Transverse colon (tissue), 4 donors: Measurements from ENCODE around the gene FUT7. TPM values are rescaled to one million over a fixed set of nuclear protein-coding genes. Genes with fewer than 3 reads are reported as not detected.
A peak's percentile ranks its signal among the peaks of the same experiment; 100 is the strongest.

Experiments used
- DNase-seq: peaks from one replicate; pipeline ENCODE4 v3.0.0-alpha.2; 2019
- H3K27ac ChIP-seq, 4 donors: fragments of 200-600 bp; sonication (generic); 2 replicates each; pipeline ENCODE4 v1.5.1; 2016 to 2018; ENCODE audit warnings: inconsistent platforms in 4 of 4
- H3K27me3 ChIP-seq: fragments of 200-600 bp; sonication (generic); 2 replicates; pipeline ENCODE4 v1.5.1; 2017; ENCODE audit warnings: inconsistent platforms
- H3K36me3 ChIP-seq, 4 donors: fragments of 200-600 bp; sonication (generic); 2 replicates each; pipeline ENCODE4 v1.5.1; 2017 to 2019; ENCODE audit warnings: inconsistent platforms in 4 of 4
- H3K4me1 ChIP-seq, 4 donors: fragments of 200-600 bp; sonication (generic); 2 replicates each; pipeline ENCODE4 v1.5.1; 2017 to 2020; ENCODE audit warnings: inconsistent platforms in 4 of 4
- H3K4me3 ChIP-seq, 4 donors: fragments of 200-600 bp; sonication (generic); 1 replicate in 1 of 4; 2 replicates in 3 of 4; pipeline versions ENCODE4 v1.5.1 to v1.6.1; 2017 to 2019; ENCODE audit warnings: inconsistent platforms in 4 of 4
- H3K9me3 ChIP-seq, 2 donors: fragments of 200-600 bp; sonication (generic); 2 replicates each; pipeline ENCODE4 v1.5.1; 2017 to 2019; ENCODE audit warnings: inconsistent platforms in 2 of 2
- CTCF ChIP-seq, 5 experiments: fragments of 200-600 bp in 3 of 5; fragments of 450-650 bp in 2 of 5; sonication (generic) in 3 of 5; IDR thresholded peaks; 1 replicate in 2 of 5; 2 replicates in 3 of 5; pipeline ENCODE4 v1.5.1; 2016 to 2017; ENCODE audit warnings: antibody characterized with exemption in 5 of 5, inconsistent platforms in 3 of 5, mild to moderate bottlenecking in 2 of 5, moderate library complexity in 1 of 5
- EP300 ChIP-seq: sonication (generic); formaldehyde crosslinking; IDR thresholded peaks from one replicate; pipeline ENCODE4 v1.6.1; 2017; ENCODE audit warnings: antibody characterized with exemption, low read depth
- POLR2A ChIP-seq: fragments of 450-650 bp; IDR thresholded peaks from one replicate; pipeline ENCODE4 v1.6.1; 2016; ENCODE audit warnings: antibody characterized with exemption, mild to moderate bottlenecking, moderate library complexity
- POLR2AphosphoS5 ChIP-seq, 3 donors: sonication (generic); formaldehyde crosslinking; IDR thresholded peaks; one replicate each; pipeline ENCODE4 v1.6.1; 2016; ENCODE audit warnings: antibody characterized with exemption in 3 of 3
- WGBS, 2 donors: methylation state at CpG; one replicate each; pipeline ENCODE4 v1.1.5; 2018; ENCODE audit warnings: low coverage in 1 of 2; 5-methylcytosine and 5-hydroxymethylcytosine counted together
- in situ Hi-C, 4 donors: fragments of 200-750 bp; cut with MboI; loops; one replicate each; pipeline versions ENCODE4 v1.15.0 to v1.15.1; 2017; ENCODE audit warnings: low sequenced_read_pairs in 3 of 4, low pct_ligation_motif_present in 1 of 4, low pct_unique_long_range_greater_than_20kb in 1 of 4
- intact Hi-C: fragments of 100-400 bp; cut with DNase I; formaldehyde crosslinking; loops from one replicate; pipeline ENCODE4 v1.15.1; 2023; ENCODE audit warnings: low total_unique reads
- total RNA-seq, 4 donors: library from RNA; depleted of rRNA; stranded (reverse); fragments of >200 nt; gene quantifications; one replicate each; pipeline ENCODE4 v1.1.0, GENCODE V29; 2016

The FUT7 gene
- total RNA-seq, 4 donors from 2014 or later = not detected

- TF ChIP-seq EP300 = no peak
- no peak for TF ChIP-seq CTCF (IDR thresholded peaks at IDR 0.05)
- TF ChIP-seq POLR2AphosphoS5 (IDR thresholded peaks at IDR 0.05) = no peak
- TF ChIP-seq POLR2A = no peak
- intact Hi-C loops = no loop called here
- in situ Hi-C loops = no loop called here
Measured at GRCh38 chr9:137062384-137062783, 30.5 kb upstream of the FUT7 start.

GRCh38 chr9:137058521-137059234 is 26.8 kb upstream of the FUT7 start:
- WGBS, 2 donors = 55 to 70% methylated on average over 2 to 9 of the region's 9 CpGs
- no peak for TF ChIP-seq CTCF (IDR thresholded peaks at IDR 0.05)
- no peak for TF ChIP-seq POLR2AphosphoS5 (IDR thresholded peaks at IDR 0.05)
- no peak for TF ChIP-seq POLR2A
- TF ChIP-seq EP300 = no peak

More at GRCh38 chr9:137062384-137062783, 30.5 kb upstream of the FUT7 start:
- H3K27me3 ChIP-seq = no peaks in the 10 kb centered on the region
- H3K36me3 ChIP-seq = no peaks in the 10 kb centered on the region
- no peak overlapping the region for H3K4me3 ChIP-seq
- peaks cover 3 to 16% (median 5%) of the 10 kb centered on the region in 4 donors for H3K4me1 ChIP-seq
- H3K27ac ChIP-seq = no peak overlapping the region
- 79 to 90% methylated on average over 3 to 15 of the region's 15 CpGs for WGBS, 2 donors
- H3K9me3 ChIP-seq = no peaks in the 10 kb centered on the region
- DNase-seq = no peak

GRCh38 chr9:137057545-137057944 is 25.7 kb upstream of the FUT7 start:
- Histone ChIP-seq H3K9me3 (no peaks in the 10 kb centered on the region), H3K4me1 (peaks cover 26 to 59% (median 47%) of the 10 kb centered on the region in 4 donors), H3K36me3 (no peaks in the 10 kb centered on the region), H3K27me3 (peaks cover 18% of the 10 kb centered on the region), H3K4me3 (no peak overlapping the region), H3K27ac (peak overlapping the region in 1 of 4 donors; percentile 36)
- no peak for DNase-seq
- WGBS, 2 donors = 26 to 56% methylated on average over 2 to 16 of the region's 16 CpGs
- intact Hi-C loops = no loop called here
- in situ Hi-C loops = no loop called here
- TF ChIP-seq POLR2AphosphoS5 (IDR thresholded peaks at IDR 0.05) = no peak
- no peak for TF ChIP-seq CTCF (IDR thresholded peaks at IDR 0.05)
- TF ChIP-seq EP300 = no peak
- TF ChIP-seq POLR2A = no peak

More at GRCh38 chr9:137058521-137059234, 26.8 kb upstream of the FUT7 start:
- intact Hi-C loops = no loop called here
- Histone ChIP-seq H3K27ac (no peak overlapping the region), H3K4me1 (peaks cover 20 to 48% (median 38%) of the 10 kb centered on the region in 4 donors), H3K36me3 (no peaks in the 10 kb centered on the region), H3K4me3 (no peak overlapping the region), H3K27me3 (peaks cover 7% of the 10 kb centered on the region), H3K9me3 (no peaks in the 10 kb centered on the region)
- in situ Hi-C loops = no loop called here
- no peak for DNase-seq

- intact Hi-C loops (no loop called here), in situ Hi-C loops (no loop called here)
- H3K4me1 ChIP-seq = peaks cover 26 to 59% (median 47%) of the 10 kb centered on the region in 4 donors
- no peak for TF ChIP-seq CTCF (IDR thresholded peaks at IDR 0.05)
- TF ChIP-seq POLR2AphosphoS5 (IDR thresholded peaks at IDR 0.05) = peak in 2 of 3 donors; percentile 32 to 41
- no peak for TF ChIP-seq EP300
- H3K4me3 ChIP-seq = no peak overlapping the region
- WGBS, 2 donors = 54 to 78% methylated on average over 3 to 17 of the region's 17 CpGs
- no peaks in the 10 kb centered on the region for H3K9me3 ChIP-seq
- no peaks in the 10 kb centered on the region for H3K36me3 ChIP-seq
- peaks cover 24% of the 10 kb centered on the region for H3K27me3 ChIP-seq
- peak; percentile 50 for DNase-seq
- H3K27ac ChIP-seq = peak overlapping the region in 1 of 4 donors; percentile 89
Measured at GRCh38 chr9:137056739-137057415, 25.0 kb upstream of the FUT7 start.
